ENCODE measurements around the gene ILK.

DNA sequence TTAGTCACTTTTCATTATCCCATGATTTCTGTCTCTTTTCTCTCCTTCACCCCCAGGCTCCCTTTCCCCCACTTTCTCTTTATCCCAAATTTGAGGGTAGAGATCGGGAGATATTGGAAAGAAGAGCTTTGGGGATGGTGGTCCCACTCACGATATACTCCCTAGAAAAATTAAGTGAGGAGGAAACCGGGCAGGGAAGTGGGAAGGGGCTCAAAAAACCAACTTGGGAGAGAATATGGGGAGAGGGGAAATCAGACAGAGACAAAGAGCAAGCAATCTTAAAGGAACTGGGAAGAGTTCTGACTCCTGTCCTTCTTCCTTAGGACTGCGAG is 53.0 kb downstream of the ILK start:
- TF ChIP-seq CTCF (conservative IDR thresholded peaks at IDR 0.05; ENCODE audit: low read length) (no peak), EZH2phosphoT487 (IDR thresholded peaks at IDR 0.05; ENCODE audit: borderline replicate concordance, low read depth, low read length) (no peak)
